Measurements from ENCODE around the gene CACNA1G.

- TF ChIP-seq EZH2phosphoT487 (IDR thresholded peaks at IDR 0.05; ENCODE audit: borderline replicate concordance, low read length), result no peak
- no peak for TF ChIP-seq CTCF (IDR thresholded peaks at IDR 0.05; ENCODE audit: low read depth, low read length, poor library complexity, severe bottlenecking)
Observed at GRCh38 chr17:50641357-50641756, 80.8 kb downstream of the CACNA1G start.
